ENCODE data around the gene TOMM20.
"Not testable (repeated sequence)": the region's sequence is repeated elsewhere in the genome, so short reads cannot be mapped to it uniquely, and the experiment has no call there.

Gene TOMM20

DNA sequence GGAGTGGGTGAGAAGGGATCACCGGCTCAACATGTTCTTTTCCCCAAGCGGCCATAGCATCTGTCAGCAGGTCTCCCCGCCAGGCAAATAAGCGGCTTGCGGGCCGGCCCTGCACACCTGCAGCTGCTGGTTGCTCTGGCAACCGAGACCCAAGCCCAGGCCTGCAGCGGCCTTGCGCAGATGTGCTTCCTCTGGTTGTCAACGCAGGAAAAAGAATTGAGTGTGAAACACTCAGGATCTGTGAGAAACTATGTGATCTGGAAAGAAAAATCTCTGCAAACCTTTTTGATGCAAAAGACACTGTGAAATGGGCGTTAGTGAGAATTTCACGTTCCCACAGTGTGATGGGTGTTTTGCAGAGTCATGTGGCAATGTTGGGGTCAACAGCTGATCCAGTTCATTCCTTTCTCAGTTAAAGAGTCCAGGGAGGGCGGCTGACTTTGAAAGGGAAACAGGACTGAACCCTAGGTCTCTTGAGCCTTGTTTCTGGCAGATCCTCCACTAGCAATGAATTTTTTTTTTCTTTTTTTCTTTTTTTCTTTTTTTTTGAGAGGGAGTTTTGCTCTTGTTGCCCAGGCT, 28.4 kb downstream of the TOMM20 start:
- no peak for DNase-seq

DNA sequence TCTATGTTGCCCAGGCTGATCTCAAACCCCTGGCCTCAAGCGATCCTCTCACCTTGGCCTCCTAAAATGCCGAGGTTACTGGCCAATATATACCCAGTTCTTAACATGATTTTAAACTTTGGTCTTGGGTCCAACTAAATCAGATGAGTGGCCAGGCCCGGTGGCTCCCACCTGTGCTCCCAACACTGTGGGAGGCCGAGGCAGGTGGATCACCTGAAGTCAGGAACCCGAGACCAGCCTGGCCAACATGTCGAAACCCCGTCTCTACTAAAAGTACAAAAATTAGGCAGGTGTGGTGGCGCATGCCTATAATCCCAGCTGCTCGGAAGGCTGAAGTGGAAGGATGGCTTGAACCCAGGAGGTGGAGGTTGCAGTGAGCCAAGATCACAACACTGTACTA, 29.6 kb downstream of the TOMM20 start:
- DNase-seq: no peak

DNA sequence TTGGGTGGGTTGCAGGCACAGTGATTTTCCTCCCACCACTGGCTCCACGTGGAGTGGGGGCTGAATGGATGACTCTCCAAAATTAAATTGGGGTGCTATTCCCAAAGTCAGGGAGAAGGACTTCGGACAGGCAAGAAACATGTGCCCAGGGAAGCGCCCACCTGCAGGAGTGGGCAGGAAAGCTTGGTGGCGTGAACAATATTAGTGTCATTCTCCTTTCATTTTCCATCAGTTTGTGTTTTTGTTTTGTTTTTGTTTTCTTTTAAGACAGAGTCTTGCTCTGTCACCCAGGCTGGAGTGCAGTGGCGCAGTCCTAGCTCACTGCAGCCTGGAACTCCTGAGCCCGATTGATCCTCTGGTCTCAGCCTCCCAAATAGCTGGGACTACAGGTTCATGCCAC, 30.1 kb downstream of the TOMM20 start:
- DNase-seq: no peak

DNA sequence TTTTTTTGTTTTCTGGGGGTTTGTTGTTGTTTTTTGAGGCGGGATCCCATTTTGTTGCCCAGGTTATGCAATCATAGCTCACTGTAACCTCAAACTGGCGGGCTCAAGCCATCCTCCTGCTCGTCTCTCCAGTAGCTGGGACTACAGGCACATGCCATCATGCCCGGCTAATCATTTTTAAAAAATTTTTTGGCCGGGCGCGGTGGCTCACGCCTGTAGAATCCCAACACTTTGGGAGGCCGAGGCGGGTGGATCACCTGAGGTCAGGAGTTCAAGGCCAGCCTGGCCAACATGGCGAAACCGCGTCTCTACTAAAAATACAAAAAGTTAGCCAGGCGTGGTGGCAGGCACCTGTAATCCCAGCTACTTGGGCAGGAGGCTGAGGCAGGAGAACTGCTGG, 31.1 kb downstream of the TOMM20 start:
- not testable (repeated sequence) for DNase-seq

DNA sequence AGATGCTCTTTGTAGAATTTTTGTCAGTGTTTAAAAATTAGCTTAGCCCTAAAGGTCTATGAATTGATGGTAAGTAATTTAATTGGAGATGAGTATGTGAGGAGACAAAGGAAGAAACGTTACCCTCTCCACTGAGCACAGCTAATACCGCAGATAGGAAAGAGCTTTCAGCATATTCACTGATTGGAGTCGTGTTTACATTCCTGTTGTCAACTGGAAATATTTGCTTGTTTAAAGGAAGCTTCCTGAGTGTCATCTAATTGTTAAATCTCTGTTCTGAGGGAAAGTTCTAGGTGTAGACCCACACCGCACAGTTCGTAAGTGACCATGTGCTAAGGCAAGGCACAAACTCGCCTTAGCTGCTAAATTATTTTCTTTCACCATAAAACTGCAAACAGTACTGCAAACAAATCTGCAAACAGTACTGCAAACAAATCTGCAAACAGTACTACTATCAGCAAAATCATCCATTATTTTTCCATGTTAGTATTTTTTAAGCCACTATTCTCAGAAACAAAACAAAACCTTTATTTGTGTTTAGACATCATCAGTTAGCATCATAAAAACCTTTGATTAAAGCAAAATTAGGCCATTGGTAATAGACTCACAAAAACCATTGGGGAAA, 32.6 kb downstream of the TOMM20 start:
- DNase-seq: no peak

DNA sequence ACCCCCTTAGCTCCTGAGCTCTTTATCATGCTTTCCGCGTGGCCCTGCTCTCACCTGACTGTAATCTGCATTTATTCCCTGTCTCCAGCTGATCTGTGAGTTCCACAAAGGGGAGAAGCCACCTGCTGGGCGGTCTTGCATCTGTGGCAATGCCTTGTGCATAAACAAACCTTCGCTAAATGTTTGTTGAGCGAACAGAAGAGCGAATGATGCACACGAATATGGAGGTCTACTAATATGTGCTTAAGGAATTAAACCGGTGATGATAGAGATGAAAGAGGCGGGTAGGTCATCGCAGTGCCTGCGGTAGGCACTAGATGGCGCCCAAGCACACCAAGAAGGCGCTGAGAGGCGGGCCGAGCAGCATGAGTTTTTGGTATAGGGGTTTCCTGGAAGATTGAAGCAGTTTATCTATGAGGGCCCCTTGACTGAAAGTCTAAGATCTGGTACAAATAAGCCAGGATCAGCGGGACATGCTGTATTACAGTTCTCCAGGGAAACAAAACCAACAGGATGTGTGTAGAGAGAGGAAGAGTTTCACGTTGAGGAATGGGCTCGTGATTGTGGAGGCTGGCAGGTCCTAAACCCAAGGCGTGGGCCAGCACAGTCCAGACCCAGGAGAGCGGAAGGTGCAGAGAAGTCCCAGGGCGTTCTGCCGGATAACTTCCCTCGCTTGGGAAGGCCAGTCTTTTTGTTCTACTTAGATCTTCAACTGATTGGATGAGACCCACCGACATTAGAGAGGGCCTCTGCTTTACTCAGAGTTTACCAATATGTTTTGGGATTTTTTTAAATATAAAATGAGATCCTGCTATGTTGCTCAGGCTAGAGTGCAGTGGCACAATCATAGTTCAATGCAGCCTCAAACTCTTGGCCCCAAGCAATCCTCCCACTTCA, 34.7 kb downstream of the TOMM20 start:
- DNase-seq: peak; percentile 75

DNA sequence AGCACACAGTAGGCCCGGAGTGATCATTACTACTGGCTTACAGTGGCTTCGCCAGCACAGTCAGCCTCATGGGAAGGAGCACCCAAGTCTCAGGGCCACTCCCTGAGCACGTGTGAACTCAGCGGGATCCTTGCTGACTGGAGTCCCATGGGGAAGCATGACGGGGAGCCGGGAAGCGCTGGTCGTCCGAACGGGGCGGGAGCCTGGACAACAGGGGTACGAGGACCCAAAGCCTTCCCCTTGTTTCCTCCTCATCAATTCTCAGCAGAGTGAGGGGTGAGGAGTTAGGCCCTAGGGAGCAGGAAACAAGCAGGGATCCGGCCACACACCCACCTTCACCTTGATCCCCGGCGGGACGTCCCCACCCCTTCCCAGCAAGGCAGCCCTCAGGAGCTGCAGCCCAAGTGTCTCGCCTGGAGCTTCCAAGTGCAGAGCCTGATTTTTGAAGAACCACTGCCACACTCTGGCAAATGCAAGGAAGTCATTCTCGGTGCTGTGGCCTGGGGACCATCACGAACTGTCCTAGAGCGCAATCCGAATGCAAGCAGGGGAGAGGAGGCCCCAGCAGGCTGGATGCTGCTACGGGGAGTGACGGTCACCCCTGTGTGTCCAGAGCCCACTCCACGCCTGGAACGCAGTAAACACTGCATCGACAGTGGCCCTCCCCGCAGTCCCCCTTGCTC, 35.5 kb downstream of the TOMM20 start:
- DNase-seq: no peak

DNA sequence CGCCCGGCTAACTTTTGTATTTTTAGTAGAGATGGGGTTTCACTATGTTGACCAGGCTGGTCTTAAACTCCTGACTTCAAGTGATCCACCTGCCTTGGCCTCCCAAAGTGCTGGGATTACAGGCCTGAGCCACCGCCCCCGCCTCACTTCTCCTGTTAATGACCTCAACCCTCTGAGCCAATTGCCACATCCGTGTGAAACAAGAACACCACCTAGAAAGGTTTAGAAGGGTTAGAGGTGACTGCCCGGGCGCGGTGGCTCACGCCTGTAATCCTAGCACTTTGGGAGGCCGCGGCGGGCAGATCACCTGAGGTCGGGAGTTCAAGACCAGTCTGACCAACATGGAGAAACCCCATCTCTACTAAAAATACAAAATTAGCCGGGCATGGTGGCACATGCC, 36.2 kb downstream of the TOMM20 start:
- DNase-seq: not testable (repeated sequence)

DNA sequence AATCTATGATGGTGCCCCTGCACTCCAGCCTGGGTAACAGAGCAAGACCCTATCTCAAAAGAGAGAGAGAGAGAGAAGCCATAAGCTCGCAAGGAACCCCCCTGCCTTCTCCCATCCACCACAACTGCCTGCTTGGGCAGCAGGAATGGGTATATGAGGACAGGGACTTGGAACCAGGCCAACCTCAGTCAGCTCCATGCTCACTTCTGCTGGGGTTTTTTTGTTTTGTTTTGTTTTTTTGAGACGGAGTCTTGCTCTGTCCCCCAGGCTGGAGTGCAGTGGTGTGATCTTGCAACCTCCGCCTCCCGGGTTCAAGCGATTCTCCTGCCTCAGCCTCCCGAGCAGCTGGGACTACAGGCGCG, 36.6 kb downstream of the TOMM20 start:
- not testable (repeated sequence) for DNase-seq

DNA sequence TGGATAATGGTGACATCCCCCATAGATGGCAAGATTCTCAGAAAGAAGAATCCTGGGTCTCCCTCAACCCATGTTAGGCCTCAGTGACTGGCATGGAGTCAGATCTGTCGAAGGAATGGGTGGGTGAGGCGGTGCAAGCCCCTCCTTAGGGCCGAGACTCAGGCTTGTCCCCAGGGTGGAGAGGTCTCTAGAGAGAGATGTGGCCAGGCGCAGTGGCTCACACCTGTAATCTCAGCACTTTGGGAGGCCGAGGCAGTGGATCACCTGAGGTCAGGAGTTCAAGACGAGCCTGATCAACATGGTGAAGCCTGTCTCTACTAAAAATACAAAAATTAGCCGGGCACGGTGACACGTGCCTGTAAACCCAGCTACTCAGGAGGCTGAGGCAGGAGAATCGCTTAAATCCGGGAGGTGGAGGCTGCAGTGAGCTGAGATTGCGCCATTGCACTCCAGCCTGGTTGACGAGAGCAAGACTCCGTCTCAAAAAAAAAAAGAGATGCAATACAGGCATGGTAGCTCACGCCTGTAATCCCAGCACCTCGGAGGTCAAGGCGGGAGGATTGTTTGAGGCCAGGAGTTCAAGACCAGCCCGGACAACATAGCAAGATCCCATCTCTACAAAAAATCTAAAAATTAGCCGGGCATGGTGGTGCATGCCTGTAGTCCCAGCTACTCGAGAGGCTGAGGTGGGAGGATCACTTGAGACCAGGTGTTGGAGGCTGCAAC, 37.2 kb downstream of the TOMM20 start:
- not testable (repeated sequence) for DNase-seq

DNA sequence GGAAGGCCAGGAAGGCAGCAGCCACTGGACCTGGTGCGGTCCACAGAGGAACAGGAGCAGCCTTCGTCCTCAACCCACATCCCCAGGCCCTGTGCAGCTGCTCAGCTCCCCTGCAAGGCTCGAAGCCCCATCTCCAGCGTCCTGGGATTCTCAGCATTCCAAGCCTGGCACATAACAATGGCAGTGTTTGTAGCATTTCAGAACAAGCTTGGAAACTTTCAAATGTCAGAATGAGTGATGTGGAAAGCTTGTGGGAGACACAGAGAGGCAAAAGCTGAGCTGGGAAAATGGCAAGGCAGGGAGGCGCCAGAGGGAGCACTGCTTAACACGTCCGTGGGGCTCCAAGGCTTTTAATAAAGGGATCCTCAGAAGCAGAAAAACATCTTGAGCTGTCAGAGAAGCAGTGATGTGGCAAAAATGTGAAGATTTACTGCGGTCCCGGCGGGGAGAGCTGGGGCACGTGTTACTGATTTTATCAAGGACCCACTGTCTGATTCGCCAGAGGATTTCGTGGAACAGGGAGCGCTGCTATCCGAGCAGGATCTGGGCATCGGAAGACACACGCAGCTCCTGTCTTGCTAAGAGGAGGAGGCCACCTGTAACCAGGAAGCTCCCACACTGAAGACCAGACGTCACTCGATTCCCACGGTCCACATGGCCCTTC, 38.1 kb downstream of the TOMM20 start:
- DNase-seq: no peak

DNA sequence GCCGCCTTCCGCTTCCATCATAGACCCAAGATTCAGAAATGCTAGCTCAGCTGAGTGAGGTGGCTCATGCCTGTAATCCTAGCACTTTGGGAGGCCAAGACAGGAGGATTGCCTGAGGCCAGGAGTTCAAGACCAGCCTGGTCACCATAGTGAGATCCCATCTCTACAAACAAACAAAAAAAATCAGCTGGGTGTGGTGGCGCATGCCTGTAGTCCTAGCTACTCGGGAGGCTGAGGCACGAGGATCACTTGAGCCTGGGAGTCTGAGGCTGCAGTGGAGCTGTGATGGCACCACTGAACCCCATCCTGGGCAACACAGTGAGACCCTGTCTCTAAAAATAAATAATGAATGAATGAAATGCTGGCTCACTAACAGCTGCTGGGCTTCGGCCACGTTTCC, 39.7 kb downstream of the TOMM20 start:
- DNase-seq: no peak

DNA sequence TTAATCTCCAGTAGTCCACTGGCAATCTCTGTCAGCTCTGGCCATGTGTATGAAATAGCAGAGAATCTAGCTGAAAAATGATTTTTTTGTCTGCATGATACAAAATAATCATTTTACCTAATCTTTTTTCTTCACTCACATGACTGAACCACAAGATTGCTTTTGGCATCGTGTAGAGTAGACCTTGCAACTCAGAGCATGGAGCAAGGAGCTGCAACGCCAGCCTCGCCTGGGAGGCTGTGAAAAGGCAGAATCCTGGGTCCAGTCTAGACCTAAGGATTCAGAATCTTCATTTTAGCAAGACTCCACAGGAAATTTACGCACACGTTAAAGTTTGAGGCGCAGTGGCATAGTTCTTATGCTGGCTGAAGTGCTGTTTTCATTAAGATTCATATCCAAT, 40.2 kb downstream of the TOMM20 start:
- no peak for DNase-seq

DNA sequence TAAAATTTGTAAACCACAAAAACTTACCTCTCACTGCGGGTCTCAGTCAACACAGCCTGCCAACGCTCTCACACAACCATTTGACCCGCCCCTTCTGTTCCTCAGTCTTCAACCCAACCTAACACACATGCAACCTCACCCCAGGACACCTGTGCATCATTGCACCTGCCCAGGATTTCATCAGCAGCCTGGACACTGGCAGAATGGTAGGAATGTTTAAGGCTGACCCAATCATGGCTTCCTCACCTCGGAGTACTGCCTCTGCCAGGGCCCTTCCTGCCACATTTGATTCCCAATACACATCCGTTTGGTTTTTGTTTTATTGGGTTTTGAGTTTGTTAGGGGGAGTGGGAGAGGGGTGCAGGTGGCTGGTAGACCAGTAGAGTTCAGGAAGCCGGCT, 40.7 kb downstream of the TOMM20 start:
- no peak for DNase-seq

DNA sequence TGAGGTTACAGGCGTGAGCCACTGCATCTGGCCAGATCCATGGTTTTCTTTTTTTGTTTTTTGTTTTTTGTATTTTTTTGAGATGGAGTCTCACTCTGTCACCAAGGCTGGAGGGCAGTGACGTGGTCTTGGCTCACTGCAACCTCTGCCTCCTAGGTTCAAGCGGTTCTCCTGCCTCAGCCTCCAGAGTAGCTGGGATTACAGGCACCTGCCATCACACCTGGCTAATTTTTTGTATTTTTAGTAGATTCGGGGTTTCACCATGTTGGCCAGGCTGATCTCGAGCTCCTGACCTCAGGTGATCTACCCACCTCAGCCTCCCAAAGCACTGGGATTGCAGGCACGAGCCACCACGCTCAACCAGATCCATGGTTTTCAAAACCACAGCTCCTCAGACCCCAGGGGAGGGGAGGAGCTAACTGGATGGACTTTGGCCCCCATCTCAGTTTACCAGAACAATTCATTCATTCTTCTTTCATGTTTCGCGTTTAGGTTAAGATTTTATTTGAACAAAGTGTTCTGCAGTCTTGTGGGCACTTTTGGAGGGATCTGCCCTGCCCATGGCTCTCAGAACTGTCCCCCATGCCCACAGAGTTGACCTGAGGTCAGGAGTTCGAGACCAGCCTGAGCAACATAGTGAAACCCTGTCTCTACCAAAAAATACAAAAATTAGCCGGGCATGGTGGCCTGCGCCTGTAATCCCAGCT, 43.1 kb downstream of the TOMM20 start:
- DNase-seq: not testable (repeated sequence)

DNA sequence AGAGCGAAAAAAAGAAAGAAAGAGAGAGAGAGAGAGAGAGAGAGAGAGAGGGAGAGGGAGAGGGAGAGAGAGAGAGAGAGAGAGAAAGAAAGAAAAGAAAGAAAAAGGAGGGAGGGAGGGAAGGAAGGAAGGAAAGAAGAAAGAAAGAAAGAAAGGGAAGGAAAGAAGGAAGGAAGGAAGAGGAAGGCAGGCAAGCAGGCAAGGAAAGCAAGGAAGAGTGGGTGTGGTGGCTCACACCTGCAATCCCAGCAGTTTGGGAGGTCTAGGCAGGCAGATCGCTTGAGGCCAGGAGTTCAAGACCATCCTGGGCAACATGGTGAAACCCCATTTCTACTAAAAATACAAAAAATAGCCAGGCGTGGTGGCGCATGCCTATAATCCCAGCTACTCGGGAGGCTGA, 47.8 kb downstream of the TOMM20 start:
- not testable (repeated sequence) for DNase-seq

DNA sequence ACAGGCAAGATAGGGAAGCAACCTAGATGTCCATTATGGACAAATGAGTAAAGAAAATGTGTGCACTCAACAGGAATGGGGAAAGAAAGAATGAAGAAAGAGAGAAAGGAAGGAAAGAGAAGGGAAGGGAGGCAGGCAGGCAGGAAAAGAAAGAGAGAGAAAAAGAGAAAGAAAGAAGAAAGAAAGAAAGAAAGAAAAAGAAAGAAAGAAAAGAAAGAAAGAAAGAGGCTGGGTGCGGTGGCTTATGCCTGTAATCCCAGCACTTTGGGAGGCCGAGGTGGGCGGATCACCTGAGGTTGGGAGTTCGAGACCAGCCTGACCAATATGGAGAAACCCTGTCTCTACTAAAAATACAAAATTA, 48.4 kb downstream of the TOMM20 start:
- DNase-seq: not testable (repeated sequence)

DNA sequence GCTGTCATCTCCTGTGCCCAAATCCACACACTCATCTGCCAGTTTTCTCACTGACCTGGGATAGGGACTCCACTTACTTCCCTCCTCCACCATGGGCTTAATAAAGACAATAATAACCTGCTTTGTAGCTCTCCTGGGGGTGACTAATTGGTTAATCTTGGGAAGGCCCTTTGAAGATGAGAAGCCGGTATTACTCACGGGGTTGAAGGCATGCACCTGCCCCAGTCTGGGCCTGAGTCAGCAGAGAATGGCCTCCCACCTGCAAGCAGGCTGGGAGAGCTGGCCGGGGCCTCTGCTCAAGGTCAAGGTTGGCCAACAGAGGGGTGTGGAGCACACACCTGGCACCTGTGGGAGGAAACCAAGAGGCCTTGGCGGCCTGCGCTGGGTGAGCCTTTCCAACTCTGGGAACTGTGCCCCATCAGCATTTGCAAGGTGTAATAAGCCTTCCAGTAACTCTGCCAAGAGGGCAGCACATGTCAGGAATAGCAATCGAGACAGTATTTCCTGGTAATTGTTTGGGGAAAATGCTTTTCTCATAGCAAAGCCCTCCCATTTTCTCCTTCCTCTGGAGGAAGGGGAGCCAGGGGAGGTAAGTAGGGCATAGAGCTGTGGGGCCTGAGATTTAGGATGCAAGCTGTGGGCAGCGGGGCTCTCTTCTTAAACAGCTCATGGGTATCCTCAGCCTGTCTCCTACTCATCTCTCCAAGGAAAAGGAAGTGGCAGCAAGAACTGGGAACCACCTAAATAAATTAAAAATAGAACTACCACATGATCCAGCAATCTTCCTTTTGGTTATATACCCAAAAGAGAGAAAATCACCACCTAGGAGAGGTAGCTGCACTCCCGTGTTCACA, 49.0 kb downstream of the TOMM20 start:
- no peak for DNase-seq

DNA sequence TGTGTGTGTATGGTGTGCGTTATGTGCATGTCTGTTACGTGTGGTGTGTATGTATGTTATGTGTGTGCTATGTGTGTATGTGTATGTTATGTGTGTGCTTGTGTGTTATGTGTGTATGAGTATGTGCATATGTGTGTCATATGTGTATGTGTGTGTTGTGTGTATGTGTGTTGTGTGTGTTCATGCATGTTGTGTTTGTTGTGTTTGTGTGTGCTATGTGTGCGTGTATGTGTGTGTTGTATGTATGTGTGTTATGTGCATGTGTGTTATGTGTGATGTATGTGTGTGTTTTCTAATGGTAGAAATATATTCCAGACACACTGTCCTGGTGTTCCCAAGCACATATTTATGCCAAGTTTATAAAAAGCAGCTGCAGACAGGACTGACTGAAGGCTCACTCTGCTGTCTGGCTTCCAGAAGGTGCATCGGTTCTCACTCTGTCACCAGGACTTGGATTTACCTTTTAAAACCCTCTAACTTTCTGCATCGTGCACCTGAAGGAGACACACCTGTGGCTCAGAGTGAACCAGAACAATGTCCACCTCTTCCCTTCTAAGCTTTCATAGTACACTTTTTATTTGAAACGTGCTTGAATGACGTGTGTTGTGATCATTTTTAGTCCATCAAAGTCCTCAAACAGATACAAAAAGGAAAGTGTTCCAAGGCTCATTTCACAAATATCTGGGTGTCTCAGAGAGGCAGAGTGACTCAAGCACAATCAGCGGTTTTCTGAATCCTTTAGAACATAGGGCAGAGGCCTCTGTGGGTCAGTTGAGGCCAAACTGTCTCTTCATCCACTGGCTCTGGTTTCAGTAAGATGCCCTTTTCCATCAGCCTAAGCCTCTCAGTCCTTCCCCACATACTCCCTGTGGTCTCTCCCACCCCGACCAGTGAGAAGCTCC, 49.9 kb downstream of the TOMM20 start:
- no peak for DNase-seq
